H9 (cell line): Measurements from ENCODE around the gene EDAR. TPM values are rescaled to one million over a fixed set of nuclear protein-coding genes. Genes with fewer than 3 reads are reported as not detected.

Experiments
- DNase-seq: peaks from one replicate; pipeline ENCODE4 v3.0.0-alpha.2; 2017
- H2AFZ ChIP-seq: one replicate; pipeline ENCODE4 v1.6.1; 2013; ENCODE audit warnings: mild to moderate bottlenecking, low read length, control low read depth, moderate library complexity
- H2AK5ac ChIP-seq: 2 replicates; pipeline ENCODE4 v1.6.1; 2013; ENCODE audit warnings: low read length, control low read depth, mixed read lengths; ENCODE audit not compliant: insufficient read length
- H2BK120ac ChIP-seq: one replicate; pipeline ENCODE4 v1.6.1; 2013; ENCODE audit warnings: low read depth, mild to moderate bottlenecking, low read length, control low read depth, inconsistent platforms; ENCODE audit not compliant: poor library complexity, severe bottlenecking
- H2BK12ac ChIP-seq: 2 replicates; pipeline ENCODE4 v1.6.1; 2013; ENCODE audit warnings: low read length, control low read depth, mixed read lengths, low read depth; ENCODE audit not compliant: insufficient read length
- H2BK15ac ChIP-seq: 2 replicates; pipeline ENCODE4 v1.6.1; 2013; ENCODE audit warnings: low read depth, low read length, control low read depth
- H2BK20ac ChIP-seq: one replicate; pipeline ENCODE4 v1.6.1; 2013; ENCODE audit warnings: low read depth, mild to moderate bottlenecking, low read length, control low read depth, inconsistent platforms; ENCODE audit not compliant: poor library complexity, severe bottlenecking
- H2BK5ac ChIP-seq: 2 replicates; pipeline ENCODE4 v1.6.1; 2013; ENCODE audit warnings: low read length, control low read depth, mixed read lengths; ENCODE audit not compliant: insufficient read length
- H3K14ac ChIP-seq: 2 replicates; pipeline ENCODE4 v1.6.1; 2013; ENCODE audit warnings: low read length, control low read depth; ENCODE audit not compliant: insufficient read depth
- H3K18ac ChIP-seq: 2 replicates; pipeline ENCODE4 v1.6.1; 2013; ENCODE audit warnings: low read depth, mild to moderate bottlenecking, mixed read lengths, low read length, control low read depth; ENCODE audit not compliant: insufficient read length
- H3K23ac ChIP-seq: 2 replicates; pipeline ENCODE4 v1.6.1; 2013; ENCODE audit warnings: low read length, control low read depth, mixed read lengths, low read depth; ENCODE audit not compliant: insufficient read length
- H3K23me2 ChIP-seq: 2 replicates; pipeline ENCODE4 v1.6.1; 2013; ENCODE audit warnings: low read depth, mild to moderate bottlenecking, mixed read lengths, low read length, control low read depth; ENCODE audit not compliant: insufficient read length, poor library complexity, severe bottlenecking
- H3K27ac ChIP-seq: 2 replicates; pipeline ENCODE4 v1.5.1; 2013; ENCODE audit warnings: low read length, control low read depth, mixed read lengths, low read depth; ENCODE audit not compliant: insufficient read length
- H3K27me3 ChIP-seq: 2 replicates; pipeline ENCODE4 v1.6.1; 2013; ENCODE audit warnings: low read length, control low read depth, inconsistent platforms; ENCODE audit not compliant: insufficient read depth
- H3K4ac ChIP-seq: 2 replicates; pipeline ENCODE4 v1.6.1; 2013; ENCODE audit warnings: low read depth, mild to moderate bottlenecking, control low read depth, inconsistent platforms, low read length, moderate library complexity
- H3K4me1 ChIP-seq: 2 replicates; pipeline ENCODE4 v1.6.1; 2013; ENCODE audit warnings: low read length, control low read depth, inconsistent platforms; ENCODE audit not compliant: insufficient read depth
- H3K4me2 ChIP-seq: 2 replicates; pipeline ENCODE4 v1.6.1; 2013; ENCODE audit warnings: low read length, control low read depth, mixed read lengths; ENCODE audit not compliant: insufficient read length, insufficient read depth
- H3K56ac ChIP-seq: 2 replicates; pipeline ENCODE4 v1.6.1; 2013; ENCODE audit warnings: low read depth, mild to moderate bottlenecking, mixed read lengths, low read length, control low read depth; ENCODE audit not compliant: insufficient read length
- H3K79me1 ChIP-seq: 2 replicates; pipeline ENCODE4 v1.6.1; 2013; ENCODE audit warnings: low read depth, mild to moderate bottlenecking, moderate library complexity, low read length, control low read depth, inconsistent platforms; ENCODE audit not compliant: insufficient read depth, poor library complexity, severe bottlenecking
- H3K79me2 ChIP-seq: 2 replicates; pipeline ENCODE4 v1.6.1; 2013; ENCODE audit warnings: low read length, control low read depth, inconsistent platforms; ENCODE audit not compliant: insufficient read depth
- H3K9ac ChIP-seq: 2 replicates; pipeline ENCODE4 v1.6.1; 2013; ENCODE audit warnings: low read length, control low read depth, mixed read lengths; ENCODE audit not compliant: insufficient read length; ENCODE audit errors: extremely low read depth
- H3K9me3 ChIP-seq: one replicate; pipeline ENCODE4 v1.6.1; 2013; ENCODE audit warnings: low read depth, low read length, inconsistent platforms; ENCODE audit not compliant: control insufficient read depth
- H3T11ph ChIP-seq: one replicate; pipeline ENCODE4 v1.6.1; 2013; ENCODE audit warnings: mild to moderate bottlenecking, low read length, control low read depth, inconsistent platforms
- H4K20me1 ChIP-seq: one replicate; pipeline ENCODE4 v1.6.1; 2013; ENCODE audit not compliant: control insufficient read depth, insufficient read length, insufficient read depth
- H4K5ac ChIP-seq: 2 replicates; pipeline ENCODE4 v1.6.1; 2013; ENCODE audit warnings: low read depth, mild to moderate bottlenecking, mixed read lengths, low read length, control low read depth; ENCODE audit not compliant: insufficient read length
- H4K8ac ChIP-seq: replicated peaks from 2 replicates; pipeline ENCODE4 v1.6.1; 2013; ENCODE audit warnings: low read length, control low read depth, mixed read lengths, low read depth; ENCODE audit not compliant: insufficient read length
- H4K91ac ChIP-seq: 2 replicates; pipeline ENCODE4 v1.6.1; 2013; ENCODE audit warnings: low read depth, mild to moderate bottlenecking, moderate library complexity, mixed read lengths, low read length, control low read depth; ENCODE audit not compliant: insufficient read length
- H3K27ac Mint-ChIP-seq, 3 experiments: 2 replicates in 2 of 3; 3 replicates in 1 of 3; pipeline ENCODE4 v1.8.0; 2020 to 2021; ENCODE audit warnings: mixed read lengths in 3 of 3, mild to moderate bottlenecking in 1 of 3, moderate library complexity in 1 of 3
- H3K27me3 Mint-ChIP-seq: 2 replicates; pipeline ENCODE4 v1.8.0; 2021; ENCODE audit warnings: low read depth, mild to moderate bottlenecking, moderate library complexity, mixed read lengths
- H3K36me3 Mint-ChIP-seq, 3 experiments: 2 replicates in 2 of 3; 3 replicates in 1 of 3; pipeline ENCODE4 v1.8.0; 2020 to 2021; ENCODE audit warnings: low read depth in 3 of 3, mixed read lengths in 3 of 3; ENCODE audit not compliant: insufficient read depth in 1 of 3
- H3K4me1 Mint-ChIP-seq, 2 experiments: 2 replicates each; pipeline ENCODE4 v1.8.0; 2020; ENCODE audit warnings: mixed read lengths in 2 of 2
- H3K4me3 Mint-ChIP-seq, 2 experiments: 2 replicates in 1 of 2; 3 replicates in 1 of 2; pipeline ENCODE4 v1.8.0; 2020 to 2021; ENCODE audit warnings: mild to moderate bottlenecking in 2 of 2, mixed read lengths in 2 of 2, moderate library complexity in 1 of 2
- H3K9me3 Mint-ChIP-seq, 2 experiments: 2 replicates in 1 of 2; 3 replicates in 1 of 2; pipeline ENCODE4 v1.8.0; 2020; ENCODE audit warnings: mild to moderate bottlenecking in 2 of 2, mixed read lengths in 2 of 2, moderate library complexity in 1 of 2
- WGBS: extraction: QIAGEN DNeasy Blood & Tissue Kit; methylation state at CpG from one replicate; pipeline ENCODE4 v1.1.7; 2013; ENCODE audit warnings: missing lambda C conversion rate, low lambda C conversion rate, mixed read lengths; ENCODE audit not compliant: insufficient read length; ENCODE audit errors: extremely low coverage; 5-methylcytosine and 5-hydroxymethylcytosine counted together
- total RNA-seq: library from RNA; stranded (reverse); gene quantifications from 2 replicates; pipeline ENCODE4 v1.2.1, GENCODE V29; 2021
- TF ChIP-seq, protein P1 (sequence below): fragments of 200-600 bp; sonication (generic); conservative IDR thresholded peaks from 3 replicates; pipeline ENCODE4 v1.8.0; 2021; ENCODE audit warnings: antibody characterized with exemption, mild to moderate bottlenecking

EDAR gene
- total RNA-seq, 1 experiment from 2014 or later: not detected

DNA sequence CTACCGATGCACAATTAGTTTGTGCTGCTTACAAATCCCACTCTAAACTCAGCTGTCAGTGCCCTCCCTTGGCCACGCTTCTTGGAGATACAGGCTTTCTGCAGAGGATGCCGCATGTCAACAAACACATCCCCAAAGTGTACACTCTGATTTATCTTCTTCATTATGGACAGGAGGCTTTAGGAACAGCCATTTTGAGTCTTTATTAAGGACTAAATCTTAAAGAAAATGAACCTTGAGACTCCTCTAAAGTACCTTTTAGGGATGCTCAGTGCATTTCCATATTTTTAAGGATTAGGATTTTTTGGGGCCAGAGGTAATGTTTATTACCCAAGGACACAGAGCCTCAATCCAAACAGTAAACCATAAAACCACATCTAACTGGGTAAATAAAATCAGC is 6.0 kb downstream of the EDAR start:
- H3K9me3 Mint-ChIP-seq: no peaks in the 10 kb centered on the region

More for the DNA sequence above, 6.0 kb downstream of the EDAR start:
- no peak overlapping the region for H3K4me3 Mint-ChIP-seq
- no peaks in the 10 kb centered on the region; the same call in 1 of the 2 replicates for H3K27me3 ChIP-seq
- H4K91ac ChIP-seq: no peak overlapping the region
- no peak overlapping the region for H3K27ac ChIP-seq
- H3T11ph ChIP-seq: no peak overlapping the region
- no peak overlapping the region for H2BK15ac ChIP-seq
- no peaks in the 10 kb centered on the region for H3K79me1 ChIP-seq
- no peaks in the 10 kb centered on the region for H3K23me2 ChIP-seq
- no peak overlapping the region for H2AK5ac ChIP-seq
- no peak overlapping the region for H4K8ac ChIP-seq
- no peaks in the 10 kb centered on the region for H3K36me3 Mint-ChIP-seq
- H3K4me1 ChIP-seq: no peaks in the 10 kb centered on the region
- TF ChIP-seq, protein P1, sequence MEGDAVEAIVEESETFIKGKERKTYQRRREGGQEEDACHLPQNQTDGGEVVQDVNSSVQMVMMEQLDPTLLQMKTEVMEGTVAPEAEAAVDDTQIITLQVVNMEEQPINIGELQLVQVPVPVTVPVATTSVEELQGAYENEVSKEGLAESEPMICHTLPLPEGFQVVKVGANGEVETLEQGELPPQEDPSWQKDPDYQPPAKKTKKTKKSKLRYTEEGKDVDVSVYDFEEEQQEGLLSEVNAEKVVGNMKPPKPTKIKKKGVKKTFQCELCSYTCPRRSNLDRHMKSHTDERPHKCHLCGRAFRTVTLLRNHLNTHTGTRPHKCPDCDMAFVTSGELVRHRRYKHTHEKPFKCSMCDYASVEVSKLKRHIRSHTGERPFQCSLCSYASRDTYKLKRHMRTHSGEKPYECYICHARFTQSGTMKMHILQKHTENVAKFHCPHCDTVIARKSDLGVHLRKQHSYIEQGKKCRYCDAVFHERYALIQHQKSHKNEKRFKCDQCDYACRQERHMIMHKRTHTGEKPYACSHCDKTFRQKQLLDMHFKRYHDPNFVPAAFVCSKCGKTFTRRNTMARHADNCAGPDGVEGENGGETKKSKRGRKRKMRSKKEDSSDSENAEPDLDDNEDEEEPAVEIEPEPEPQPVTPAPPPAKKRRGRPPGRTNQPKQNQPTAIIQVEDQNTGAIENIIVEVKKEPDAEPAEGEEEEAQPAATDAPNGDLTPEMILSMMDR: no peak
- no peaks in the 10 kb centered on the region for H3K9me3 ChIP-seq
- no peak overlapping the region for H2AFZ ChIP-seq
- no peak overlapping the region for H2BK120ac ChIP-seq
- no peak overlapping the region for H2BK5ac ChIP-seq
- H3K4me1 Mint-ChIP-seq: peaks cover 0 to 5% of the 10 kb centered on the region in 2 experiments; a peak in 1 of 4 replicates
- no peak overlapping the region for H4K5ac ChIP-seq
- no peak overlapping the region for H3K4me2 ChIP-seq
- no peak overlapping the region for H2BK12ac ChIP-seq
- H3K27ac Mint-ChIP-seq: no peak overlapping the region
- H3K14ac ChIP-seq: no peak overlapping the region
- H3K56ac ChIP-seq: no peak overlapping the region
- no CpG with 5 or more reads among the region's 3 CpGs for WGBS
- H3K23ac ChIP-seq: no peak overlapping the region
- no peak overlapping the region for H3K4ac ChIP-seq
- H2BK20ac ChIP-seq: no peak overlapping the region
- H3K27me3 Mint-ChIP-seq: peaks cover 11% of the 10 kb centered on the region
- no peak overlapping the region for H3K18ac ChIP-seq
- no peak overlapping the region for H3K9ac ChIP-seq
- DNase-seq: no peak
- no peaks in the 10 kb centered on the region for H4K20me1 ChIP-seq
- H3K79me2 ChIP-seq: no peaks in the 10 kb centered on the region
